NCI-H1417 treated with DMSO at 0.1 percent for 48 hours (cell line): ENCODE data around the gene TMEM87B.
"Not testable (repeated sequence)": the region's sequence is repeated elsewhere in the genome, so short reads cannot be mapped to it uniquely, and the experiment has no call there.

Source experiments
- DNase-seq: peaks from one replicate; lab custom pipeline; 2025; lab: John Stamatoyannopoulos, UW

Gene TMEM87B

GRCh38 chr2:112032689-112033465 is 22.2 kb upstream of the TMEM87B start:
- no peak for DNase-seq

GRCh38 chr2:112033600-112033999 is 21.5 kb upstream of the TMEM87B start:
- no peak for DNase-seq

- DNase-seq, result no peak
Measured at GRCh38 chr2:112034924-112035323, 20.1 kb upstream of the TMEM87B start.

DNA sequence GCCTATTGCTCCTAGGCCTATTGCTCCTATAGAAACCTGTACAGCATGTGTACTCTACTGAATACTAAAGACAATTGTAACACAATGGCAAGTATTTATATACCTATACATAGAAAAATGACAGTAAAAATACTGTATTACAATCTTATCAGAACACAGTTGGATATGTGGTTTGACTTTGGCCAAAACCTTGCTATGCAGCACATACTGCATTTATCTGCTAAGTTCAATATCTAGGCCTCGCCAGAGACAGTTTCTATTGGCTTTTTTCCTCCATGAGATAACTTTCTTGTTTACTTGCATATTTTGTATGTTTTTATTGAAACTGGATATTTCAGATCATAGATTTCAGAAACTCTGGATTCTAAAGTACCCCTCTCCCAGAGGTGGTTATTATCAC is 19.3 kb upstream of the TMEM87B start:
- no peak for DNase-seq

GRCh38 chr2:112039556-112039955 is 15.5 kb upstream of the TMEM87B start:
- not testable (repeated sequence) for DNase-seq

DNA sequence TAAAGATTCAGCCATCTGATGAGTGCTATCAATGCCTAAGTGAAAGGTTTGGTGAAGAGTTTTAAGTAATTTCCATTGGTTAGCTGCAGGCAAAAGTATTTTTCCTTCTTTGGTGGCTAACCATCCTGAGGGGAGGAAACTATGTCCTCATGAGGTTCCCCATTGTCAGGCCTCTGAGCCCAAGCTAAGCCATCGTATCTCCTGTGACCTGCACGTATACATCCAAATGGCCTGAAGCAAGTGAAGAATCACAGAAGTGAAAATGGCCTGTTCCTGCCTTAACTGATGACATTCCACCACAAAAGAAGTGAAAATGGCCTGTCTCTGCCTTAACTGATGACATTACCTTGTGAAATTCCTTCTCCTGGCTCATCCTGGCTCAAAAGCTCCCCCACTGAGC is 15.0 kb upstream of the TMEM87B start:
- not testable (repeated sequence) for DNase-seq

GRCh38 chr2:112041460-112041859 is 13.6 kb upstream of the TMEM87B start:
- DNase-seq, result not testable (repeated sequence)

DNA sequence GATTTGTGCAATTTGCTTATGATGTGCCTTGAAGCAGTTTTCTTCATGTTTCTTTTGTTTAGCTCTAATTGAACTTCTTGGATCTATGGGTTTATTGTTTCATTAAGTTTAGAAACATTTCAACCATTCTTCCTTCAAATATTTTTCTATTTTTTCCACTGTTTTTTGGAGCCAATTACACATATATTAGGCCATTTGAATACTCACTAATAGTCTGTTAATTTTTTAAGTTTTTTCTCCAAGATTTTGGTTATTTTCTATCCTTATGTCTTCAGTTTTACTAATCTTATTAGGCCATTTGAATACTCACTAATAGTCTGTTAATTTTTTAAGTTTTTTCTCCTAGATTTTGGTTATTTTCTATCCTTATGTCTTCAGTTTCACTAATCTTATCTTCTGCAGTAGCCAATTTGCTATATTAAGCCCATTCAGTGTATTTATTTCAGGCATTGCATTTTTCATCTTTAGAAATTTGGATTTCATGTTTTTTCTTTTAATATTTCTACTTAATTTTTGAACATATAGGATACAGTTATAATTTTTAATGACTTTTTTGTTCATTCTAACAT is 9.5 kb upstream of the TMEM87B start:
- no peak for DNase-seq

DNA sequence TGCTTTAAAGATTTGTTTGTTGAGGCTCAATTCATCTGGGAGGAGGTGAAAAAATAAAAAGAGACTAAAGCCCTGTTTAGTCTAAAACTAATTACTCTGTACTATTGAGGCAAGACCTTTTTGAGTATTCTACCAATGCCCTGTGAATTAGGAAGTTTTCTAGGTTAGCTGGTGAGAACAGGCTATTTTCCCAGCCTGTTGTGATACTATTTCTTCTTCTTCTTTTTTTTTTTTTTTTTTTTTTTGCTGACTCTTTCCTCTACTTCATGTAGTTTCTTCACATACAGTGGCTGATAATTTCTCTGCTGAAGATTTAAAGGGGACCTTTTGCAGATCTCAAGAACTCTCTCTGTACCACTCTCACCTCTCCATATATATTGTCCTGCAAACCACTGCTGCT is 8.8 kb upstream of the TMEM87B start:
- no peak for DNase-seq

DNA sequence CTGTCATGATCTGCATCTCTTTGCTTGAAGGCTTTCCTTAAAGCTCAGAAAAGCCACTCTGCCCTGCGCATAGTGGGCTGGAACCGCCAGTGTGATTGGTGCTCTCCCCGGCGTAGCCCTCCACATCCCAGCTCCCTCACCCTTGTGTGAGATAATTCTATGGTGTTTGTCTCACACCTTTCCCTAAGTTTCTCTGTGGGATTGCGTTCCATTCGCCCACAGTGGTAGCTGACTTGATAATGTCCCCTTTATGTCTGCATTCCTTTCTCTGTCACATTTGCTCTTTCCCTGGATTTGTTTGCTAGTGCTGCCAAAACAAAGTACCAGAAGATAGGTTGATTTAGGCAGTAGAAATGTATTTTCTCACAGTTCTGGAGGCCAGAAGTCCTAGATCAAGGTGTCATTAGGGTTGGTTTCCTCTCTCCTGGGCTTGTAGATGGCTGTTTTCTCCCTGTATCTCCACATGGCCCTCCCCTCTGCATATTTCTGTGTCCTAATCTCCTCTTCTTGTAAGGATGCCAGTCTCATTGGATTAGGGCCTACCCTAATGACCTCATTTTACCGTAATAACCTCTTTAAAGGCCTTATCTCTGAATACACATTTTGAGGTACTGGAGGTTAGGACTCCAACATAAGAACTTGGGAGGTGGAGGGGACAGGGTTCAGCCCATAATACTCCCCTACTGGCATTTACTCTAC is 7.4 kb upstream of the TMEM87B start:
- no peak for DNase-seq

- no peak for DNase-seq
Measured at GRCh38 chr2:112048236-112048592, 6.9 kb upstream of the TMEM87B start.

DNA sequence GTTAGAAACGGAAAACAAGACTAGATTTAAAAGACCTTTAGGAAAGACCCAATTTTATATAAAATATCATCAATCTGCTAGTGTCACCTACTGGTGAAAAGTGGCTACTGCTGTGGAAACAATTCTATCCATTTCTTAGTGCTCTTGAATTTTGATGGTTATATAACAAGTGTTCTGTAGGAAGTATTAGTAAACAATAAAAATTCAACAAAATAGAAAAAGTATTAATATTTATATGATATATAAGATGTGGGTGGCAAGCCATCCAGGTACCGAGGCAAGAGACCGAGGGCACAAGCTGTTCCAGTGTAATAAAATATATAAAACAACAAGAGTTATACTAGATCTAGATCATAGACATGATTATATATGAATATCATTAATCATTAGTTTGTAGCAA is 6.2 kb upstream of the TMEM87B start:
- DNase-seq, result no peak

GRCh38 chr2:112050316-112050715 is 4.8 kb upstream of the TMEM87B start:
- no peak for DNase-seq

GRCh38 chr2:112053917-112054846 is 887 bp upstream of the TMEM87B start:
- DNase-seq, result peak; percentile 57

GRCh38 chr2:112055730-112056625 is 909 bp downstream of the TMEM87B start:
- no peak for DNase-seq

- DNase-seq, result no peak
Measured at GRCh38 chr2:112056626-112056987, 1.5 kb downstream of the TMEM87B start.

DNA sequence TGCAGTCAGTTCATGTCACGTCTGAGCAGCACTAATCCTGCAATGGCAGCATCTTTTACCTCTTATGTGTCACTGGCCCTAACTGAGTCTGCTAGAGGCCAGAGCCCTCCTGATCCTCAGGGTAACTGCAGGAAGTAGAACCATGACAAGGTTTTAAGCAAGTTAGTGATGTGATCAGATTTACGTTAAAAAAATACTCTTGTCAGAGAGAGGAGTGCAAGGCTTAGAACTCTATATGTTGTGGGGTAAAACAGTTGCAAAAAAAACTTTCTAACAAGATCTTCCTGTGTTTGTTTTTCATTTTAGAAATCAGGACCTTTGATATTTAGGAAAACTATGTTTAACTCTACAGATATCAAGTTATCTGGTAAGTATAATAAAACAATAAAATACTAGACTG is 4.6 kb downstream of the TMEM87B start:
- DNase-seq, result no peak

- no peak for DNase-seq
Measured at GRCh38 chr2:112061299-112061698, 6.2 kb downstream of the TMEM87B start.

GRCh38 chr2:112061840-112062239 is 6.8 kb downstream of the TMEM87B start:
- no peak for DNase-seq

GRCh38 chr2:112062894-112063293 is 7.8 kb downstream of the TMEM87B start:
- no peak for DNase-seq

- DNase-seq, result no peak
Measured at GRCh38 chr2:112065486-112065885, 10.4 kb downstream of the TMEM87B start.
